ENCODE measurements around the gene ERC2. TPM values are rescaled to one million over a fixed set of nuclear protein-coding genes. Genes with fewer than 3 reads are reported as not detected.

ERC2 gene
- total and polyA plus RNA-seq, 2 of the 13 experiments (the other 11 are each of a cell fraction or from before 2014, with no cell fraction given), result 0.16 to 0.22 TPM

- ChIA-PET POLR2A (no interaction called here), CTCF (ENCODE audit: low intra/inter-chr PET ratio, low total read pairs) (no interaction called here)
- no peaks in the 10 kb centered on the region for H4K20me1 ChIP-seq (ENCODE audit: insufficient read depth, low read length)
- ATAC-seq (no peak), DNase-seq (ENCODE audit: low spot score) (no peak), FAIRE-seq (no peak)
- H3K9ac ChIP-seq (ENCODE audit: insufficient read depth, low read depth, low read length), result no peak overlapping the region
- in situ Hi-C loops (cut with HindIII; ENCODE audit: extremely low pct_ligation_motif_present, low pct_unique_long_range_greater_than_20kb) (no loop called here), intact Hi-C loops (cut with micrococcal nuclease; ENCODE audit: unreplicated experiment) (no loop called here)
- TF ChIP-seq ZKSCAN1 (IDR thresholded peaks at IDR 0.05; ENCODE audit: low read length), result no peak
- TF ChIP-seq ZNF597 (CRISPR knock-in tag; IDR thresholded peaks at IDR 0.05), result no peak
- TF ChIP-seq HNRNPUL1 (IDR thresholded peaks at IDR 0.05; ENCODE audit: low read depth, low read length), result no peak
- TF ChIP-seq MEF2D (CRISPR knock-in tag; IDR thresholded peaks at IDR 0.05), result no peak
- 3% methylated on average over 2 of the region's 2 CpGs for WGBS (ENCODE audit: low lambda C conversion rate)
- no peaks in the 10 kb centered on the region for H3K36me3 ChIP-seq (replicated peaks in 1 of 2; ENCODE audit: control insufficient read depth in 1 of 2, insufficient read depth in 2 of 2, low read length in 2 of 2)
- H3K4me3 ChIP-seq (replicated peaks in 1 of 3; ENCODE audit: insufficient read depth in 1 of 3, low read depth in 2 of 3, low read length in 3 of 3), result no peak overlapping the region
- H3K4me2 ChIP-seq (ENCODE audit: low read depth, low read length), result no peak overlapping the region
- H3K27ac ChIP-seq (ENCODE audit: extremely low read length, insufficient read depth, low read length), result no peak overlapping the region
- no TSS peak for BruUV-seq (replicated peaks)
- H3K4me1 ChIP-seq (ENCODE audit: insufficient read depth, low read length), result no peaks in the 10 kb centered on the region
- H2AFZ ChIP-seq (ENCODE audit: low read length), result no peak overlapping the region
- H3K79me2 ChIP-seq (ENCODE audit: insufficient read depth, low read length), result no peaks in the 10 kb centered on the region
- no peaks in the 10 kb centered on the region for H3K27me3 ChIP-seq (ENCODE audit: control insufficient read depth in 1 of 2, insufficient read depth in 2 of 2, low read length in 2 of 2)
- H3K9me3 ChIP-seq (ENCODE audit: low read length), result no peaks in the 10 kb centered on the region
Observed at GRCh38 chr3:56295161-56295560, 173.1 kb downstream of the ERC2 start.

- CTCF ChIA-PET (ENCODE audit: low intra/inter-chr PET ratio, low total read pairs), result no interaction called here
- FAIRE-seq (no peak), ATAC-seq (no peak)
- no peak for TF ChIP-seq ZNF576 (CRISPR knock-in tag; IDR thresholded peaks at IDR 0.05)
- no peak for TF ChIP-seq KDM4B (CRISPR knock-in tag; IDR thresholded peaks at IDR 0.05)
- no peak for TF ChIP-seq THAP8 (CRISPR knock-in tag; IDR thresholded peaks at IDR 0.05; ENCODE audit: borderline replicate concordance)
- TF ChIP-seq JARID2 (CRISPR knock-in tag; IDR thresholded peaks at IDR 0.05; ENCODE audit: insufficient replicate concordance), result no peak
- TF ChIP-seq STAT5B (CRISPR knock-in tag; IDR thresholded peaks at IDR 0.05), result no peak
- no peak for TF ChIP-seq KDM5A (IDR thresholded peaks at IDR 0.05; ENCODE audit: borderline replicate concordance, low read length)
- no peak for TF ChIP-seq NFRKB (IDR thresholded peaks at IDR 0.05)
- no peak for TF ChIP-seq MTF2 (CRISPR knock-in tag; IDR thresholded peaks at IDR 0.05; ENCODE audit: borderline replicate concordance)
- TF ChIP-seq ATAD3A (CRISPR knock-in tag; IDR thresholded peaks at IDR 0.05), result no peak
- TF ChIP-seq HNF4G (IDR thresholded peaks at IDR 0.05; ENCODE audit: borderline replicate concordance, low read depth, low read length), result no peak
- TF ChIP-seq HNF4G (CRISPR knock-in tag; IDR thresholded peaks at IDR 0.05; ENCODE audit: borderline replicate concordance, low read depth), result no peak
- no peak for TF ChIP-seq PHF5A (CRISPR knock-in tag; IDR thresholded peaks at IDR 0.05; ENCODE audit: low read depth, unreplicated experiment)
- TF ChIP-seq ZNF556 (CRISPR knock-in tag; IDR thresholded peaks at IDR 0.05; ENCODE audit: borderline replicate concordance), result no peak
- TF ChIP-seq ZNF691 (CRISPR knock-in tag; IDR thresholded peaks at IDR 0.05; ENCODE audit: borderline replicate concordance, low read depth), result no peak
- TF ChIP-seq ZFP82 (CRISPR knock-in tag; IDR thresholded peaks at IDR 0.05; ENCODE audit: borderline replicate concordance), result no peak
Observed at GRCh38 chr3:56294286-56294685, 174.0 kb downstream of the ERC2 start.

More at GRCh38 chr3:56294286-56294685, 174.0 kb downstream of the ERC2 start:
- H2AFZ ChIP-seq (ENCODE audit: low read length), result no peak overlapping the region
- H3K79me2 ChIP-seq (ENCODE audit: insufficient read depth, low read length), result no peaks in the 10 kb centered on the region
- H3K36me3 ChIP-seq (replicated peaks in 1 of 2; ENCODE audit: control insufficient read depth in 1 of 2, insufficient read depth in 2 of 2, low read length in 2 of 2), result no peaks in the 10 kb centered on the region
- WGBS (ENCODE audit: low lambda C conversion rate), result 0% methylated on average over 1 of the region's 1 CpG
- in situ Hi-C loops (cut with HindIII; ENCODE audit: extremely low pct_ligation_motif_present, low pct_unique_long_range_greater_than_20kb), result no loop called here
- H4K20me1 ChIP-seq (ENCODE audit: insufficient read depth, low read length), result no peaks in the 10 kb centered on the region
- H3K4me2 ChIP-seq (ENCODE audit: low read depth, low read length), result no peak overlapping the region
- DNase-seq (ENCODE audit: low spot score), result no peak
- no peak overlapping the region for H3K27ac ChIP-seq (ENCODE audit: extremely low read length, insufficient read depth, low read length)
- no peaks in the 10 kb centered on the region for H3K27me3 ChIP-seq (ENCODE audit: control insufficient read depth in 1 of 2, insufficient read depth in 2 of 2, low read length in 2 of 2)
- no TSS peak for BruUV-seq (replicated peaks)
- H3K4me3 ChIP-seq (replicated peaks in 1 of 3; ENCODE audit: insufficient read depth in 1 of 3, low read depth in 2 of 3, low read length in 3 of 3), result no peak overlapping the region
- no peak overlapping the region for H3K9ac ChIP-seq (ENCODE audit: insufficient read depth, low read depth, low read length)
- no peaks in the 10 kb centered on the region for H3K4me1 ChIP-seq (ENCODE audit: insufficient read depth, low read length)
- no peaks in the 10 kb centered on the region for H3K9me3 ChIP-seq (ENCODE audit: low read length)
- POLR2A ChIA-PET, result no interaction called here
- intact Hi-C loops (cut with micrococcal nuclease; ENCODE audit: unreplicated experiment), result no loop called here
